HG02798 (cell line): ENCODE data around the gene KCNH2.
A peak's percentile ranks its signal among the peaks of the same experiment; 100 is the strongest.
"Not testable (repeated sequence)": the region's sequence is repeated elsewhere in the genome, so short reads cannot be mapped to it uniquely, and the experiment has no call there.

Experiments used
- ATAC-seq: cut with Tn5 transposase; IDR thresholded peaks from one replicate; pipeline ENCODE4 v1.9.1; 2021; ENCODE audit warnings: mild to moderate bottlenecking; ENCODE audit not compliant: unreplicated experiment, poor library complexity

KCNH2 gene

GRCh38 chr7:150912427-150912826, 65.7 kb downstream of the KCNH2 start:
- ATAC-seq, result no peak

DNA sequence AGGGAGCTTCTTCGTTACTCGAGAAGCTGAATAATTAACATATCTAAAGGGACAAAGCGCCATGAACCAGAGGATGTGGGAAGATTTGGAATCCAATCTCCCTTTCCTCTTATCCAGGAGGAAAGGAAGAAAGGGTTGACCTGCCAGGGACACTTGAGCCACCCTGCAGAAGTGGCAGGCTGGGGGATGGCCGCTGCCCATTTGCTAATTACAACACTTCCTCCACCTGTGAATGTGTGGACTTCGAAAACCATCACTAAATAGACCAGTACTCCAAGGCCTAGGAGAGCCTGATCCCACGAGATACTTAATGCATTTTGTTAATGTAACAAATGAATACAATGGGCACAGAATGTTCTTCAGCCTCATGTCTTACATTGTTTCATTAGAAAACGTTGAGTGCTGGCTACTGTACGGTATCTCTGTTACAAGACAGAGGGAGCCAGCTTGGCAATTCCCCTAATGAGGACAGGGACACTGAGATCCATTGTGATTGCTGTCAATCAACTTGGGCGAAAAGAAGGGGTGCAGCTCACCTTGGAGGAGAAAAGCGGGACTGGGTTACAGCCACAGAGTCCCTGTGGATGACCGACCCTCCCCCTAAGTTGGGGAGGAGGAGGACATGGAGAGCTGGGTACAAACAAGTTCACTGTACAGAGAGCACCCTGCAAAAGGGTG, 66.4 kb downstream of the KCNH2 start:
- ATAC-seq, result no peak

DNA sequence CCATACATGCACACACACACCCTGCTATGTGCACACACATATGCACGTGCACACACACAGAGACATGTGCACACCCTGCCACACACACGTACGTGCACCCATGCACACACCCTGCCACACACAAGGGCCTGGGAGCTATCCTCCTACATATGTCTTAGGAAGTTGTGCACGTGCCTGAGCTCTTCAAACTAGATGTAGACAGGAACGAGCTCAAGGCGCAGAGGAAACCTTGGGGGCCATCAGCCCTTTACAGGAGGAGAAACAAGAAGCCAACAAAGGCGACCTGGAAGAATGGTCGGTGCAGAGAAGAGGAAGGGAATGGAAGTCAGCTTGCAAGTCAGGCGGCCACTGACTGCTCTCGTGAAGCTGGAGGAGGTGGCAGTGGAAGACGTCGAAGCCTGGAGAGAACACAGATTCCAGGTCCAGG, 67.1 kb downstream of the KCNH2 start:
- ATAC-seq, result no peak

DNA sequence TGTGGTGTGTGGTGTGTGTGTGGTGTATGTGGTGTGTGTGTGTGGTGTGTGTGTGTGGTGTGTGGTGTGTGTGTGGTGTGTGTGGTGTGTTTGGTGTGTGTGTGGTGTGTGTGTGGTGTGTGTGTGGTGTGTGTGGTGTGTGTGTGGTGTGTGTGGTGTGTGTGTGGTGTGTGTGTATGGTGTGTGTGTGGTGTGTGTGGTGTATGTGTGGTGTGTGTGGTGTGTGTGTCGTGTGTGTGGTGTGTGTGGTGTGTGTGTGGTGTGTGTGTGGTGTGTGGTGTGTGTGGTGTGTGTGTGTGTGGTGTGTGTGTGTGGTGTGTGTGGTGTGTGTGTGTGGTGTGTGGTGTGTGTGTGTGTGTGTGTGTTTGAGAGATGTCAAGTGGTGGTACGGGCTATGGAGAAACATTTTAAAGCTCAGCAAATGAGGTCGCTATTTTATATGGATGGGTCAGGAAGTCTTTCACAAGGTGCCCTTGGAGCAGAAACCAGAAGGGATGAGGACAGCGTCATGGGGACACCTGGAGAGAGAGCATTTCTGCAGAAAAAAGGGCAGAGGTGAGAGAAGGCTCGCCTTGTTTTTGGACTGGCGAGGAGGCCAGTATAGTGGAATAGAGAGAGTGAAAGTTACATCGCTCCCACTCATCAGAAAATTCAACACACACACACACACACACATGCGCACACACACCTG, 67.7 kb downstream of the KCNH2 start:
- not testable (repeated sequence) for ATAC-seq

DNA sequence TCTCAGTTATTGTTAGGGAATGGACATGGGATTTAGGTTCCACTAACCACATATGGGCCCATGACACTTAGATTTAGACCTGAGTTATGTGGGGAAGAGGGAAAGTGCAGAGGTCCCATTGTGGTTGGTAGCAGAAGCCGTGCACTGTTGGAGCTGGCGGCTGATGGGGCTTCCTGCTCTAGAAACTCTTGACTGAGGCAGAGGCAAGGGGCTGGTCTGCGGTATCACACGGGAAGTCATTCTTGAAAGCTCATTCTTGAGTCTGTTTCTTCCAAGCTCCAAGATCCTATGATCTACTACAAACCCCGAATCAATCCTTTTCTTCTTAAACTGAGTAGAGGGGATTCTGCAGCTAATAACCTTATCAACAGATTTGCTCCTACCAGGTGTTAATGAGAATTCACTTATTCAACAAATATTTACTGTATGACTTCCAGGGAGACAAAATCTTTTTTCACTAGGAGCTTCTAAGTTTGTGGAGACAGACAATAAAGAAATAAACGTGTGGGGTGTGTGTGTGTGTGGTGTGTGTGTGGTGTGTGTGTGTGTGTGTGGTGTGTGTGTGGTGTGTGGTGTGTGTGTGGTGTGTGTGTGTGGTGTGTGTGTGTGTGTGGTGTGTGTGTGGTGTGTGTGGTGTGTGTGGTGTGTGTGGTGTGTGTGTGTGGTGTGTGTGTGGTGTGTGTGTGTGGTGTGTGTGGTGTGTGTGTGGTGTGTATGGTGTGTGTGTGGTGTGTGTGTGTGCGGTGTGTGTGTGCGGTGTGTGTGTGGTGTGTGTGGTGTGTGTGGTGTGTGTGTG, 68.7 kb downstream of the KCNH2 start:
- ATAC-seq, result no peak

GRCh38 chr7:150908173-150908572, 69.9 kb downstream of the KCNH2 start:
- ATAC-seq, result no peak

DNA sequence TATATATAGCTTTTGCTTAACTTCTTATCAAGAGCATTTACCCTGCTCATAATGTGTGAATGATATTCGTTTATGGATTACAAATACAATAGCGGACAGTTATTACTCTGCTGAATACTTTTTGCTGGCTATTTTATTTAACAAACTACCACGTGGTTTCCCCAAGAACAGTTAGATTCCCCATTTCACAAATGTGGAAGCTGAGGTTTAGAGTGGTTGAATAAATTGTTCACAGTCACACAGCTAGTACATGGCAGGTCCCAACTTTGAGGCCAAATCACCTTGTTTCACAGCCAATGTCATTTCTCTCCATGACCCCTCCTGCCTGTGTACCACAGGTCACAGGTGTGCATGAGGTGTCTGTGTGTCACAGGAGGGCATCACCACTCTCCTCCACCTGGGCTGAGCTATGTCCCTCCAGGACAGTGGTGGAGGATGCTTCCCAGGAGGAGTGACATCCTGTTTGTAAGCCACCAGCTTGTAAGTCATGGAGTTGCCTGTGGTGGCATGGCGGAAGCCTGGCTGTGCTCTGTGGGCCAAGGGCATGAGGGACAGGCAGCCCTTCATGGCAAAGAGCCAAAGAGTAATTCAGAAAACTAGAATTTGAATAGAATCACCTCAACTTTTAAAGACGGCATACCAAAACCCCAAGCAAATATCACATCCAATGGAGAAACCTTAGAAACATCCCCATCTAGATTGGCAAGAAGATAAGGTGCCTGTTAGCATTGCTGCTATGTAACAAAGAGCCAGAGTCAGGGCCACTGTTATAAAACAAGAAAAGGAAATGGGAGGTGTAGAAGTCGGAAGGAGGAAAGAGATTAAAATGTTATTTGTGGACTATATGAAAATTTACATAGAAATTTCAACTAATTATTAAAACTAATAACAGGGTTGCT, 73.9 kb downstream of the KCNH2 start:
- no peak for ATAC-seq

DNA sequence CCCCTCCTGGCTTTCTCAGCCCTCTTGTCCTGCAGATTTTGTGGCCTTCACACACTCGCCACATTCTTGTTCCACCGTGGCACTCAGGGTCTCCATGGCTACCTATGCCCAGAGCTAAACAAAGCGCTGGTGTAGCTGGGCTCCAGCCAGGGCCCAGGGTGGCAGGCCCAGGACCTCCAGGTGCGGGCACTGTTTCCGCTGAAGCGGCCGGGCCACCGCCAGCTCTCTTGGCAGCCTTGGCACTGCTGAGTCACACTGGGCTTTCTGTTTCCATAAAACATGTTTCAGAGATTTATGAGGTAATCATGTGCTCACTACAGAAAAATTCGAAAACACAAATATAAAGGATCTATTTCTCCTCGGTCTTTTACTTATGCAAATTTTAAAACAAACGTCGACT, 74.5 kb downstream of the KCNH2 start:
- ATAC-seq, result no peak

DNA sequence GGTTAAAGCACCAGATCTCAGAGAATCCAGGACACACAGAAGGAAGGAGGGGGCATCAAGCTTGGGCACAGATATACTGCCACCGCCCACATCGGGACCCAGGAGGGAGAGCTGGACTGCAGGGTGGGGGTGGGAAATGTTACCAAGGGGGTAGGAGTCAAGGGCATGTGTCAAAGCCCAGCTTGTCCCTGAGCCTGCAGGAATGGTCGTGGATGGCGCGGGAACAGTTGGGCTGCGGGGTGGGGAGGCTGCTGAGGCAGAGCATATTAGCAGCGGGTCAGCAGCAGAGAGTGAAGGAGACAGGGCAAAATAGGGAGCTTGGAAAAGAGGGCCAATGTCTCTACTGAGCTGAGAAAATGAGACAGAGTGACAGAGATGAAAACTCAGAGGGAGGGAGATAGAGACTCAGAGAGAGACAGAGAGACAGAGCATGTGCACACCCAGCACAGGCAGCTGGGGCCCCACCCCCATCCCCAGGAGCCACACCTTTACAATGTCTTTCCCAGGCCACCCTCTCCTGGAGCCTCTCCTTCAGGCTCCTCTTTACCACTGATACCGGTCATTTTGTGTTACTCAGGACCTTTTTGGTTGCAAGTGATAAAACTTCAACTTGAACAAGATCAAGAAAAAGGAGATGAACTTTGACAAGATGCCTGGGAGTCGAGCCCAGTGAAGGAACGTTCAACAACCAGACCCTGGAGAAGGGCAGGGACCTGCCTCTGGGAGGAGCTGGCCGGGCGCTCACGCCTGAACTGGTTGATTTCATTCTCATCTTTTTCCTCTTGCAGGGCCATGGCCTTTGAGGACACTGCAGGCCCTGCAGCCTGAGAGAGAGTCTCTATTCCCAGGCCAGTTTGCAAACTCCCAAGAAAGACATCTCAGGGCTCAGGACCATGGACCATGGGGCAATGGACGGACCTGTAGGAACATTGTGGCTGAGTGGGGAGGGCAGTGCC, 75.8 kb downstream of the KCNH2 start:
- no peak for ATAC-seq

DNA sequence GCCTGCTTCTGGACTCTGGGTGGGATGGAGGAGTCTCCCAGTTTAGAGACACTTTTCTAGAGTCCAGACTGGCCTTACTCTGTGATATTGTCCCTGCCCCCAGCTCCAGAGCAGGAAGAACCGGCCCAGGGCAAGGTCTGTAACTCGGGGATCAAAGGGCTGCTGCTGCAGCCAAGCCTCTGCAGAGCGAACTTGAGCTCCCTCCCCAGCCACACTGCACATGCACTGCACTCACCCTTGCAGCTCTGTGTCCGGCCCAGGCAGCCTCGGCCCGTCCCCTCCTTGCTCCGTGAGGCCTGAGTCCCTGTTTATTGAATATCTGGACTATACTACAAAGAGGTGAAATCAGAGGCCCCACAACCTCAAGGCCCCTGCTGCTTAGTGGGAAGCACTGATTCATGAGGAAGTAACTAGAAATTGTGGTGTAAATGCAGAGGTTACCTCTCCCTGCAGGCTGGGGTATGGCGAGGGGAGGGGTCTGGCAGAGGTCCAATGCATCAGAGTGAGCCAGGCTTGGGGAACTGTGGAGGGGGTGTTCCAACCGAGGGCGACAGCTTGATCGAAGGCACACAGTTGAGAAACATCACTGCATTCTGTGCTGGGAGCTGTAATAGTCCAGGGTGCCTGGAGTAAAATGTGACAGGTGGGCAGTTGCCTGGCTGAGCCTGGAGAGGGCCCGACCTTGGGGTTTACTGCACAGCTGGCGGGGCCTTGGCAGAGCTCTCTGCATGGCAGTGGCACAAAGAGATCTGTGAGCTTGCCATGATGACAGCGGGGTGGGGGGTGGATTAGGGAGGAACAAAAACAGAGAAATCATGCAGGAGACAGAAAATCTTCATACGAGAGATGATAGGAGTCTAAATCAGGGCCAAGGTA, 76.7 kb downstream of the KCNH2 start:
- no peak for ATAC-seq

DNA sequence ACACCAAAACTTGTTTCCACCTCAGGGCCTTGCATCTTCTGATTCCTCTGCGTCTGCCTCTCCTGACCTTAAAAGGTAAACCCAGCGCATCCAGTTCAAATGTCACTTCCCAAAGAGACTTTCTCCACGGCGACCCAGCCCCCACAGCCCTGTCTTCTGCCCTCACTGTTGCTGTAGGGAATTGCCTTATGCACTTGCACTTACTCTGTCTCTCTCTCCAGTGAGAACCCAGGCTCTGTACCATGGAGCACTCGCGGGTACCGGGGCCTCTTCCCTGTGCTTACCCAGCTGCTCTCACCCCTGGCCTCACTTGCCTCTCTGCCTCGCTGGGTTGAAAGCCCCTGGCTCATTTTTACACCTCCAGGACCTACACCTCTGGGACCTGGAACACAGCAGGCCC, 77.4 kb downstream of the KCNH2 start:
- ATAC-seq, result no peak

GRCh38 chr7:150898475-150899011, 79.6 kb downstream of the KCNH2 start:
- ATAC-seq, result peak; percentile 63

GRCh38 chr7:150897502-150898474, 80.3 kb downstream of the KCNH2 start:
- peak; percentile 68 for ATAC-seq

DNA sequence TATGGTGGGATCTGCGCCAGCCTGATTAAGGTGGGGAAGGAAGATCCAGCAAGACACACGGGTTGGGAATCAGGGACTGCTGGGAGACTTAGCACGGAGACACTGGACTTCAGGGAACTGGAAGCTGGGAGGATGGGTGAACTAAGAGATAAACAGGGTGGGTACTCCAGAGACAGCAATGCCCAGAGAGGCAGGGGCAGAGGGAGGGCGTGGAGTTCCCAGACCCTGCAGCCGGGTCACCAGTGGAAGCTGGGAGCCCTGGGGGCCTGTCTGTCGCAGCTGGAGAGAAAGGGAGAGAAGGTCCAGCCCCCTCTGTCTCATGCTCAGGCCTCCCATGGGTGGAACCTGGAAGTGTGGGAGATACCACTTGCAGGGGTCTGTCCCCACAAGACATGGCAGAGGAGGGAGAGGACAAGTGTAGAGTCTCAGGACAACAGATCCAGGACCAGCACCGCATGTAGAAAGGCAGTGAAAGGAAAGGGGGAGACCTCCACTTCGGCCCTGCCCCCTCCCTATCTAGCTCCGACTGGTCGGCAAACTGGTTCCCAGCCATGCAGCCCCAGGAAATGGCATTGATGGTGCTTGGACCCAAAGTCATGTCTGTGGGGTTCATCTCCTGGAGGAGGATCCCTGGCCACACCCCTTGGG, 81.4 kb downstream of the KCNH2 start:
- no peak for ATAC-seq

GRCh38 chr7:150895809-150896208, 82.3 kb downstream of the KCNH2 start:
- ATAC-seq, result no peak
